HCT116 (cell line): Measurements from ENCODE around the gene UBE2G2.

Experiments
- CEBPB ChIP-seq: IDR thresholded peaks from 2 replicates; pipeline ENCODE4 v1.6.1; 2012; ENCODE audit warnings: low read depth
- CTCF ChIP-seq, 3 experiments: fragments of 200-600 bp in 1 of 3; sonication (generic) in 1 of 3; IDR thresholded peaks in 2 of 3; conservative IDR thresholded peaks in 1 of 3; 2 replicates each; pipeline ENCODE4 v1.5.1; 2012 to 2017; ENCODE audit warnings: low read depth in 2 of 3, low read length in 2 of 3, antibody characterized with exemption in 1 of 3, borderline replicate concordance in 1 of 3, control low read depth in 1 of 3, mild to moderate bottlenecking in 1 of 3, mixed read lengths in 1 of 3, mixed run types in 1 of 3, moderate library complexity in 1 of 3; ENCODE audit not compliant: insufficient read depth in 1 of 3
- EGR1 ChIP-seq: IDR thresholded peaks from 2 replicates; pipeline ENCODE4 v1.6.1; 2012; ENCODE audit warnings: low read depth
- EZH2 ChIP-seq: fragments of 200-600 bp; sonication (generic); IDR thresholded peaks from 2 replicates; pipeline ENCODE4 v1.6.1; 2017; ENCODE audit warnings: antibody characterized with exemption, mixed run types
- EZH2phosphoT487 ChIP-seq: fragments of 200-600 bp; IDR thresholded peaks from 2 replicates; pipeline ENCODE4 v1.6.1; 2018; ENCODE audit warnings: antibody characterized with exemption, borderline replicate concordance
- POLR2A ChIP-seq: IDR thresholded peaks from 2 replicates; pipeline ENCODE4 v1.7.0; 2011; ENCODE audit warnings: borderline replicate concordance; ENCODE audit not compliant: insufficient read depth, insufficient read length; ENCODE audit errors: extremely low read depth
- POLR2AphosphoS5 ChIP-seq: IDR thresholded peaks from 2 replicates; pipeline ENCODE4 v1.6.1; 2011; ENCODE audit warnings: mild to moderate bottlenecking, low read depth, low read length, moderate library complexity
- RAD21 ChIP-seq: IDR thresholded peaks from 2 replicates; pipeline ENCODE4 v1.6.1; 2012; ENCODE audit warnings: low read depth, mild to moderate bottlenecking
- REST ChIP-seq: IDR thresholded peaks from 2 replicates; pipeline ENCODE4 v1.6.1; 2012; ENCODE audit warnings: low read depth
- SIN3A ChIP-seq: IDR thresholded peaks from 2 replicates; pipeline ENCODE4 v1.6.1; 2012; ENCODE audit warnings: low read depth
- SP1 ChIP-seq: IDR thresholded peaks from 2 replicates; pipeline ENCODE4 v1.6.1; 2012; ENCODE audit warnings: low read depth
- TCF7L2 ChIP-seq: IDR thresholded peaks from 2 replicates; pipeline ENCODE4 v1.7.0; 2011; ENCODE audit warnings: borderline replicate concordance, inconsistent platforms; ENCODE audit not compliant: insufficient read depth, insufficient read length; ENCODE audit errors: extremely low read depth
- ZFX ChIP-seq: fragments of 450-650 bp; IDR thresholded peaks from 2 replicates; pipeline ENCODE4 v1.6.1; 2017
- ZNF274 ChIP-seq: fragments of 200-500 bp; sonication (Bioruptor generic); IDR thresholded peaks from 2 replicates; pipeline ENCODE4 v1.6.1; 2014; ENCODE audit warnings: mild to moderate bottlenecking, low read depth, low read length, inconsistent platforms

- TF ChIP-seq POLR2A (no peak), CTCF (IDR thresholded peaks at IDR 0.05 in 2 of 3, conservative IDR thresholded peaks at IDR 0.05 in 1 of 3; ENCODE audit: borderline replicate concordance in 1 of 3, insufficient read depth in 1 of 3, low read depth in 2 of 3, low read length in 2 of 3) (no peak), CEBPB (no peak), RAD21 (no peak), EZH2phosphoT487 (no peak), SIN3A (no peak), ZFX (no peak), TCF7L2 (no peak), REST (no peak), POLR2AphosphoS5 (peak; percentile 44; the same call in 1 of the 2 replicates), EGR1 (peak; percentile 68), EZH2 (no peak), SP1 (no peak; the same call in 1 of the 2 replicates), ZNF274 (no peak)
Measured at GRCh38 chr21:44817506-44817880, 15.9 kb upstream of the UBE2G2 start.
